ENCODE data around the gene GPR137.
"Not testable (repeated sequence)": the region's sequence is repeated elsewhere in the genome, so short reads cannot be mapped to it uniquely, and the experiment has no call there.

The GPR137 gene

DNA sequence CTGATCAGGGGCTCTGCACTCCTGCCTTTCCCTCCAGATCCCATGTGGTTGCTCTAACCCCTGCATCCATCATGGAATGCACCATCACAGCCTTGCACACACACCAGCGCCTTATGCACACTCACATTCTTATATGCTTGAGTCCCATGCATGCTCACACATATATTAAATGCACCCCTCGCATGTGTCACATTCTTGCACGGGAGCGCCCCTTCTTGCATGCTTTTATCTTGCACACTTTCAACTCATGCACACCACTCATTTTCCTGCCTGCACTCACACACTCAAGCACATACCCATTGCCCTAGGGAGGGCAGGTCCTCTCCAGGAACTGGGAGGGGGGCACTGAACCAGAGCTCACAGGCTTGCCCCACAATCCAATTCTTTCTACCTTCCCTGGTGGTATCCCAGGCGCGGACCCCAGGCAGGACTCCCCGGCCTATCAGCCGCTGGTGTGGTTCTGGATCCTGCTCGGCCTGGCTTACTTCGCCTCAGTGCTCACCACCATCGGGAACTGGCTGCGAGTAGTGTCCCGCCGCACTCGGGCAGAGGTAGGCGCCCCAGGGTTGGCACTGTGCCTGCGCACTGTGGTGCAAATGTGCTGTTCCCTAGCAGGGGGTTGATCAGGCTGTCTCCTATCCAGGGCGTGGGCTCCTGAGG is 12.2 kb downstream of the GPR137 start:
- Mint-ChIP-seq H3K4me1 (peaks cover 41% of the 10 kb centered on the region), H3K27ac (no peak overlapping the region), H3K27me3 (peaks cover 100% of the 10 kb centered on the region), H3K9me3 (no peaks in the 10 kb centered on the region), H3K4me3 (no peak overlapping the region)
- DNase-seq (no peak), ATAC-seq (no peak)

DNA sequence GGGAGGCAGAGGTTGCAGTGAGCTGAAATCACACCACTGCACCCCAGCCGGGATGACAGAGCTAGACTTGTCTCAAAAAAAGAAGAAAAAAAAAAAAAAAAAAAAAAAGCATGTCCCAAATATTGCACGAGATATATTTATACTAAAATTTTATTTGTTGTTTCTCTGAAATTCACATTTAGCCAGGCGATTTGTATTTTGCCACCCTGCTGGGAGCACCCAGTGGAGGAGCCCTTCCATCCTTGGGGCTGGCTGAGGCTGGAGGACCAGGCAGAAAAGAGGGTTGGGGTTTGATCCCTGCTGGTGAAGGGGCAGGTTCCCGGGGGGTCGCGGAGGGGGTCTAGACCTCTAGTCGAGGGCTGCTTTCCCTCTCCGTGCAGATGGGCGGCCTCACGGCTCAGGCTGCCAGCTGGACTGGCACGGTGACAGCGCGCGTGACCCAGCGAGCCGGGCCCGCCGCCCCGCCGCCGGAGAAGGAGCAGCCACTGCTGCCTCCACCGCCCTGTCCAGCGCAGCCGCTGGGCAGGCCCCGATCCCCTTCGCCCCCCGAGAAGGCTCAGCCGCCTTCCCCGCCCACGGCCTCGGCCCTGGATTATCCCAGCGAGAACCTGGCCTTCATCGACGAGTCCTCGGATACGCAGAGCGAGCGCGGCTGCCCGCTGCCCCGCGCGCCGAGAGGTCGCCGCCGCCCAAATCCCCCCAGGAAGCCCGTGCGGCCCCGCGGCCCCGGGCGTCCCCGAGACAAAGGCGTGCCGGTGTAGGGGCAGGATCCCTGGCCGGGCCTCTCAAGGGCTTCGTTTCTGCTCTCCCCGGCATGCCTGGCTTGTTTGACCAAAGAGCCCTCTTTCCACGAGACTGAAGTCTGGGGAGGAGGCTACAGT is 13.6 kb downstream of the GPR137 start:
- Mint-ChIP-seq H3K4me1 (peaks cover 46% of the 10 kb centered on the region), H3K4me3 (peak overlapping the region; percentile 61 to 87), H3K27ac (peak overlapping the region in 1 of 2 donors; percentile 23), H3K27me3 (peaks cover 90% of the 10 kb centered on the region), H3K9me3 (no peaks in the 10 kb centered on the region)
- DNase-seq (no peak), ATAC-seq (no peak)

- peaks cover 49% of the 10 kb centered on the region for H3K4me1 Mint-ChIP-seq
- DNase-seq (no peak), ATAC-seq (no peak)
- H3K9me3 Mint-ChIP-seq: no peaks in the 10 kb centered on the region
- peak within 1 kb of the TSS; percentile 78 to 87 for H3K4me3 Mint-ChIP-seq
- peak within 1 kb of the TSS in 1 of 2 donors; percentile 23 for H3K27ac Mint-ChIP-seq
- H3K27me3 Mint-ChIP-seq: peaks cover 82% of the 10 kb centered on the region
Measured at GRCh38 chr11:64299847-64300648, 14.4 kb downstream of the GPR137 start, which contains the start of gene CATSPERZ. CATSPERZ (plus strand) TSS chr11:64300358; CDS start chr11:64300411, 53 bp downstream.

DNA sequence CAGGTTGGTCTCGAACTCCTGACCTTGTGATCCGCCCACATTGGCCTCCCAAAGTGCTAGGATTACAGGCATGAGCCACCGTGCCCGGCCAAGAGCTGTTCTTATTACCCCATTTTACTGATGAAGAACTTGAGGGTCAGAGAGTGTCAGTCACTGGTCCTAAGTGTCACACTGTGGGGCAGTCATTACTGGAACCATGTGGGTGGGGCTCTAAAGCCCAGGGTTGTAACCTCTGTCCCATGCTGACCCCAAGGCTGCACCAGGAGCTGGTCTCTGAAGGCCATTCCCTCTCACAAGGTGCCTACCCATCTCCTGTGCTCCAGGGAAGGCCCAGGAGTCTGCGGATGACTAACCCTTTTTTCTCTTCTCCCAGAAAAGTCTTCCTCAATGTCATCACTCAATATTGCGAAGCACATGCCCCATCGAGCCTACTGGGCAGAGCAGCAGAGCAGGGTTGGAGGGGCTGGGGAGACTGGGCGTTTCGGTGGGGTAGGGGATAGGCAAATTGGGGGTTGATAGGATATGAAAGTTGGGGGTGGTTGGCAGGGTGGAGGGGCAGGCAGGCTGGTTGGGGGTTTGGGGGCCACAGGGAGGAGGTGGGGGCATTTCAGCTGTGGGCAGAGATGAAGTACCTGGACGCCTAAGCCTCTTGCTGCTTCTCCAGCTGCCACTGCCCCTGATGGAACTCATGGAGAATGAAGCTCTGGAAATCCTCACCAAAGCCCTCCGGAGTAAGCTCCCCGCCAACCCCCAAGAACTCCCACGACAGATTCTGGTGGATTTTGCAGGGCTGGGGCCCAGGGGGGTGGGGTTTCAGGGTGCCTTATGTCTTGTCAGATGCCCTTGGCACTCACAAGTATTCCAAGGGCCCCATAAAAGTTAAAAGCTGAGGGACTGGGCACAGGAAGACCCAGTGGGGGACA is 17.7 kb downstream of the GPR137 start:
- Mint-ChIP-seq H3K9me3 (no peaks in the 10 kb centered on the region), H3K4me1 (peaks cover 58% of the 10 kb centered on the region), H3K27me3 (peaks cover 49% of the 10 kb centered on the region), H3K27ac (no peak overlapping the region), H3K4me3 (peak overlapping the region in 1 of 2 donors; percentile 95)
- ATAC-seq (no peak), DNase-seq (no peak)

- peaks cover 57% of the 10 kb centered on the region for H3K4me1 Mint-ChIP-seq
- no peak for ATAC-seq
- H3K27ac Mint-ChIP-seq: peak overlapping the region in 1 of 2 donors; percentile 98
- peaks cover 43% of the 10 kb centered on the region for H3K27me3 Mint-ChIP-seq
- no peak for DNase-seq
- peak overlapping the region; percentile 94 to 95 for H3K4me3 Mint-ChIP-seq
- H3K9me3 Mint-ChIP-seq: no peaks in the 10 kb centered on the region
Measured at GRCh38 chr11:64304032-64304315, 18.3 kb downstream of the GPR137 start.

DNA sequence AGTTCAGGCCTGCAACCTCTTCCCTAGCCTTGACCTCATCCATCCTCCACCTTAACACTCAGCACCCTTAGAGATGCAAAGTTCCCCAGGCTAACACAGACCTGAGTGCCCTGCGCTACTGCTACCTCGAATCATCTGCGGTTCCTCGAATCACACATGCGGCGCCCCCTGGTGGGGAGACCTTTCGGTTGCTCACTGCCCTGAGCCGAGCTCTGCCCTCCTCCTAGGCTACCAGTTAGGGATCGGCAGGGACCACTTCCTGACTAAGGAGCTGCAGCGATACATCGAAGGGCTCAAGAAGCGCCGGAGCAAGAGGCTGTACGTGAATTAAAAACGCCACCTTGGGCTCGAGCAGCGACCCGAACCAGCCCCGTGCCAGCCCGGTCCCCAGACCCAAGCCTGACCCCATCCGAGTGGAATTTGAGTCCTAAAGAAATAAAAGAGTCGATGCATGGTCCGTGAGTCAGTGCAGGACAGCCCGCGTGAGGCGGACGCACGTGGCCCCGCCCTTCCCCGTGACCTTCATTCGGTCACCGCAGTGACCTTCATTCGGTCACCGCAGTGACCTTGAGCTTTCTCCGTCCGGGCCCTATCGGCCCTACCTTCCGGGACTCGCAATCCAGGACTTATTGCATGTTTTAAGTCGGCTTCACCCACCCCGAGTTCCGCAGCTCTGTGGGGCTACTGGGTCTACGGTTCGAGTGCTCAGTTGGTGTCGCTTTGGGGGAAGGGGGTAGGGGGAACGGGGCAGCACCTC is 18.8 kb downstream of the GPR137 start:
- Mint-ChIP-seq H3K27ac (peak overlapping the region; percentile 97 to 98), H3K4me3 (peak overlapping the region; percentile 94 to 95), H3K27me3 (peaks cover 37% of the 10 kb centered on the region), H3K9me3 (no peaks in the 10 kb centered on the region), H3K4me1 (peaks cover 57% of the 10 kb centered on the region)
- DNase-seq (peak; percentile 95), ATAC-seq (peak; percentile 68)

DNA sequence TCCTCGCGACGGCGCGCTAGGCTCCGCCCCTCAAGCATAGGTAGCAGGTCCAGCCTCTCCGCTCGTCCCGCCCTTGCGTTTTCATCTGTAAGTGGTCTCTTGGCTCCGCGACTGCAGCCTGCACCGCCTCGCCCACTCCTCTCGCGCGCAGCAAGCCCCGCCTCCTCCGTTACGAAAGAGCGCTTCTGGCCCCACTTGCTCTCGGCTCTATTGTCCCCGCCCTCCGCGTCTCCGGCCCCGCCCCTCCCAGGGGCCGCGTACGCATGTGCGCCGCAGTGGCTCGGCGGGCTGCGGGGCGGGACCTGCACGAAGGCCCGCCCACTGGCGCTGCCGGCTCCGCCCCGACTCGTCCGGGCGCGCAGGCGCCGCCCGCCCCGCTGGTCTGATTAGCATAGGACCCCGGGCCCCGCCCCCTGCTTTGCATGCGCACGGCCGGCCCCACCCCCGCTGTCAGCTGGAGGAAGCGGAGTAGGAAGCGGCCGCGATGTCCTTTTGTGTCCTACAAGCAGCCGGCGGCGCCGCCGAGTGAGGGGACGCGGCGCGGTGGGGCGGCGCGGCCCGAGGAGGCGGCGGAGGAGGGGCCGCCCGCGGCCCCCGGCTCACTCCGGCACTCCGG is 19.5 kb downstream of the GPR137 start, which contains the start of gene ESRRA:
Gene ESRRA (plus strand): TSS at position 450 of the 616 bp plus-strand sequence. CDS start 1,656 bp downstream, outside the sequence.
- peak within 1 kb of the TSS; percentile 97 to 98 for H3K27ac Mint-ChIP-seq
- peak; percentile 99 to 100 for DNase-seq
- peak; percentile 78 for ATAC-seq
- H3K9me3 Mint-ChIP-seq: no peaks in the 10 kb centered on the region
- peak within 1 kb of the TSS; percentile 96 to 99 for H3K4me3 Mint-ChIP-seq
- H3K27me3 Mint-ChIP-seq: peaks cover 30% of the 10 kb centered on the region
- peaks cover 50% of the 10 kb centered on the region for H3K4me1 Mint-ChIP-seq

GRCh38 chr11:64305691-64306562 is 20.3 kb downstream of the GPR137 start:
- DNase-seq (peak; percentile 64 to 81), ATAC-seq (peak; percentile 41)
- Mint-ChIP-seq H3K4me3 (peak overlapping the region; percentile 96 to 99), H3K9me3 (no peaks in the 10 kb centered on the region), H3K27ac (peak overlapping the region; percentile 86 to 98), H3K27me3 (peaks cover 23% of the 10 kb centered on the region), H3K4me1 (peaks cover 46% of the 10 kb centered on the region)

- DNase-seq (no peak), ATAC-seq (no peak)
- Mint-ChIP-seq H3K4me1 (peaks cover 47% of the 10 kb centered on the region), H3K9me3 (no peaks in the 10 kb centered on the region), H3K27me3 (peaks cover 17% of the 10 kb centered on the region), H3K4me3 (peak overlapping the region; percentile 96 to 99), H3K27ac (peak overlapping the region; percentile 86 to 98)
Measured at GRCh38 chr11:64306563-64306875, 20.9 kb downstream of the GPR137 start.

DNA sequence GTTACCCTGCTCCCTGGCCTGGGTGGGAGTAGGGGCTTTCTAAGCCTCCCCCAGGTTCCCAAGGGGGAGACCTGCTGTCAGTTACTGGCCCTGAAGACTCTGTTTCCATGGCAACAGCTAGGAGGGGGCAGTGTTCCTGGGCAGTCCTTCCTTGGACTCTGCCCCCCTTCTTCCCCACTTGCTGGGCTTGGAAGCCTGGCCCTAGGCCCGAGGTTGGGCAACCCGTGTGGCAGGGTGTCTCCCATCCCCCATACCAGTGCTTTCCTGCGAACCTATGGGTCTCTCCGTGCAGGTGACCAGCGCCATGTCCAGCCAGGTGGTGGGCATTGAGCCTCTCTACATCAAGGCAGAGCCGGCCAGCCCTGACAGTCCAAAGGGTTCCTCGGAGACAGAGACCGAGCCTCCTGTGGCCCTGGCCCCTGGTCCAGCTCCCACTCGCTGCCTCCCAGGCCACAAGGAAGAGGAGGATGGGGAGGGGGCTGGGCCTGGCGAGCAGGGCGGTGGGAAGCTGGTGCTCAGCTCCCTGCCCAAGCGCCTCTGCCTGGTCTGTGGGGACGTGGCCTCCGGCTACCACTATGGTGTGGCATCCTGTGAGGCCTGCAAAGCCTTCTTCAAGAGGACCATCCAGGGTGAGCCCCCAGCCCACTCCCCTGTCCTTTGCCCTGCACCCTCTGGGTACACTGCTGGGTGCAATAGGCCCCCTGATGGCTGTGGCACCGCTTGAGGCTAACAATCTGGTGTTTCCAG is 21.4 kb downstream of the GPR137 start:
- H3K9me3 Mint-ChIP-seq: no peaks in the 10 kb centered on the region
- peak overlapping the region in 1 of 2 donors; percentile 12 for H3K27ac Mint-ChIP-seq
- DNase-seq: no peak
- H3K27me3 Mint-ChIP-seq: peaks cover 12% of the 10 kb centered on the region
- H3K4me1 Mint-ChIP-seq: peaks cover 48% of the 10 kb centered on the region
- H3K4me3 Mint-ChIP-seq: peak overlapping the region; percentile 96 to 99
- ATAC-seq: no peak

DNA sequence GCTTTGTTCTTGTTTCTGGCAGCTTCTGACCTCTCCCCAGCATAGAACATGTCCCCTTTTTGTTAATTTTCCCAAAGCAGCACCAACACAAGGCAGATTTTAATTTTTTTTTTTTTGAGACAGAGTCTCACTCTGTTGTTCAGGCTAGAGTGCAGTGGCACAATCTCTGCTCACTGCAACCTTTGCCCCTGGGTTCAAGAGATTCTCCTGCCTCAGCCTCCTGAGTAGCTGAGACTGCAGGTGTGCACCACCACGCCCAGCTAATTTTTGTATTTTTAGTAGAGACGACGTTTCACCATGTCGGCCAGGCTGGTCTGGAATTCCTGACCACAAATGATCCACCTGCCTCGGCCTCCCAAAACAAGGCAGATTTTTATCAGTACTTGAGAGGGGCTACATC is 22.1 kb downstream of the GPR137 start:
- H3K27ac Mint-ChIP-seq: peak overlapping the region in 1 of 2 donors; percentile 41
- peak overlapping the region; percentile 30 to 96 for H3K4me3 Mint-ChIP-seq
- not testable (repeated sequence) for H3K9me3 Mint-ChIP-seq, ATAC-seq, DNase-seq, H3K27me3 Mint-ChIP-seq
- peaks cover 55% of the 10 kb centered on the region for H3K4me1 Mint-ChIP-seq

GRCh38 chr11:64312947-64313346 is 27.3 kb downstream of the GPR137 start:
- DNase-seq: no peak
- peak overlapping the region; percentile 24 to 88 for H3K27ac Mint-ChIP-seq
- no peak for ATAC-seq
- peaks cover 62% of the 10 kb centered on the region for H3K4me1 Mint-ChIP-seq
- H3K27me3 Mint-ChIP-seq: no peaks in the 10 kb centered on the region
- no peaks in the 10 kb centered on the region for H3K9me3 Mint-ChIP-seq
- H3K4me3 Mint-ChIP-seq: no peak overlapping the region
